Activated B cell treated with CpG ODN at 0.5 μM for 24 hours (primary cell): Measurements from ENCODE around the gene RBM15B. TPM values are rescaled to one million over a fixed set of nuclear protein-coding genes. Genes with fewer than 3 reads are reported as not detected.
A peak's percentile ranks its signal among the peaks of the same experiment; 100 is the strongest.

Source experiments
- ATAC-seq: fragments of 200-7000 bp; cut with Tn5 transposase; one replicate; pipeline ENCODE4 v1.10.0; 2021; ENCODE audit warnings: low read depth, mild to moderate bottlenecking, moderate library complexity
- CTCF ChIA-PET: fragments of 350-600 bp; sonication (Branson Sonifier 250); formaldehyde crosslinking; loops from one replicate; lab custom pipeline; 2021; ENCODE audit warnings: antibody characterized with exemption; lab: Charles Lee
- POLR2A ChIA-PET: fragments of 350-600 bp; sonication (Branson Sonifier 250); formaldehyde crosslinking; loops from one replicate; lab custom pipeline; 2021; ENCODE audit warnings: antibody characterized with exemption; lab: Charles Lee
- DNase-seq: peaks from one replicate; pipeline ENCODE4 v3.0.0; 2022
- H3K27ac Mint-ChIP-seq: one replicate; pipeline ENCODE4 v1.8.0; 2020; ENCODE audit warnings: mixed read lengths
- H3K27me3 Mint-ChIP-seq: one replicate; pipeline ENCODE4 v1.8.0; 2021; ENCODE audit warnings: mixed read lengths
- H3K36me3 Mint-ChIP-seq: one replicate; pipeline ENCODE4 v1.8.0; 2021; ENCODE audit warnings: low read depth, mixed read lengths
- H3K4me1 Mint-ChIP-seq: one replicate; pipeline ENCODE4 v1.8.0; 2021; ENCODE audit warnings: mixed read lengths
- H3K4me3 Mint-ChIP-seq: one replicate; pipeline ENCODE4 v1.8.0; 2020; ENCODE audit warnings: mild to moderate bottlenecking, mixed read lengths
- H3K9me3 Mint-ChIP-seq: one replicate; pipeline ENCODE4 v1.8.0; 2020; ENCODE audit warnings: mixed read lengths
- intact Hi-C: fragments of 100-400 bp; cut with micrococcal nuclease; formaldehyde crosslinking; loops from one replicate; pipeline ENCODE4 v1.15.1; 2024
- total RNA-seq: library from RNA; stranded (reverse); gene quantifications from 2 replicates; pipeline ENCODE4 v1.2.3, GENCODE V29; 2022
- TF ChIP-seq, protein P1 (sequence below): fragments of 200-600 bp; IDR thresholded peaks from one replicate; pipeline ENCODE4 v1.8.0; 2022; ENCODE audit warnings: antibody characterized with exemption, mild to moderate bottlenecking

RBM15B gene
- 28.0 and 28.9 TPM in 2 replicates for total RNA-seq

GRCh38 chr3:51391075-51391565, at the start of gene RBM15B:
Gene RBM15B, plus strand, starts transcription at chr3:51391285. Its CDS starts 115 bp downstream, at chr3:51391400.
- H3K4me3 Mint-ChIP-seq = peak within 1 kb of the TSS; percentile 82
- intact Hi-C loops = loop anchor here (1.0 to 2.0 kb wide), 6 partner anchors 109 to 1099 kb away; partner anchors contain the start of genes ABHD14A, ABHD14B, DCAF1 and IFRD2
- TF ChIP-seq, protein P1, sequence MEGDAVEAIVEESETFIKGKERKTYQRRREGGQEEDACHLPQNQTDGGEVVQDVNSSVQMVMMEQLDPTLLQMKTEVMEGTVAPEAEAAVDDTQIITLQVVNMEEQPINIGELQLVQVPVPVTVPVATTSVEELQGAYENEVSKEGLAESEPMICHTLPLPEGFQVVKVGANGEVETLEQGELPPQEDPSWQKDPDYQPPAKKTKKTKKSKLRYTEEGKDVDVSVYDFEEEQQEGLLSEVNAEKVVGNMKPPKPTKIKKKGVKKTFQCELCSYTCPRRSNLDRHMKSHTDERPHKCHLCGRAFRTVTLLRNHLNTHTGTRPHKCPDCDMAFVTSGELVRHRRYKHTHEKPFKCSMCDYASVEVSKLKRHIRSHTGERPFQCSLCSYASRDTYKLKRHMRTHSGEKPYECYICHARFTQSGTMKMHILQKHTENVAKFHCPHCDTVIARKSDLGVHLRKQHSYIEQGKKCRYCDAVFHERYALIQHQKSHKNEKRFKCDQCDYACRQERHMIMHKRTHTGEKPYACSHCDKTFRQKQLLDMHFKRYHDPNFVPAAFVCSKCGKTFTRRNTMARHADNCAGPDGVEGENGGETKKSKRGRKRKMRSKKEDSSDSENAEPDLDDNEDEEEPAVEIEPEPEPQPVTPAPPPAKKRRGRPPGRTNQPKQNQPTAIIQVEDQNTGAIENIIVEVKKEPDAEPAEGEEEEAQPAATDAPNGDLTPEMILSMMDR = no peak
- peaks cover 54% of the 10 kb centered on the region for H3K36me3 Mint-ChIP-seq
- H3K27me3 Mint-ChIP-seq = no peaks in the 10 kb centered on the region
- H3K9me3 Mint-ChIP-seq = no peaks in the 10 kb centered on the region
- DNase-seq = peak; percentile 97
- H3K4me1 Mint-ChIP-seq = peaks cover 60% of the 10 kb centered on the region
- ChIA-PET POLR2A (interaction anchor here (0.6 to 2.3 kb wide), 2 partner anchors 108 to 149 kb away, joined by 9 to 10 read pairs; partner anchors contain the start of gene DCAF1), CTCF (interaction anchor here (2.4 kb wide), 2 partner anchors 291 to 295 kb away, joined by 6 to 15 read pairs; no protein-coding TSS in a partner anchor)
- H3K27ac Mint-ChIP-seq = peak within 1 kb of the TSS; percentile 73
- ATAC-seq = peak; percentile 94

GRCh38 chr3:51343918-51344687, 47.0 kb upstream of the RBM15B start:
- Mint-ChIP-seq H3K4me3 (no peak overlapping the region), H3K4me1 (no peaks in the 10 kb centered on the region), H3K27ac (no peak overlapping the region), H3K9me3 (no peaks in the 10 kb centered on the region), H3K36me3 (no peaks in the 10 kb centered on the region), H3K27me3 (peaks cover 4% of the 10 kb centered on the region)
- ChIA-PET POLR2A (no interaction called here), CTCF (no interaction called here)
- TF ChIP-seq, protein P1 = no peak
- intact Hi-C loops = no loop called here
- DNase-seq (no peak), ATAC-seq (no peak)

- CTCF ChIA-PET = no interaction called here
- peaks cover 12% of the 10 kb centered on the region for H3K27me3 Mint-ChIP-seq
Measured at GRCh38 chr3:51350751-51351150, 40.3 kb upstream of the RBM15B start.

GRCh38 chr3:51353131-51353530, 38.0 kb upstream of the RBM15B start:
- Mint-ChIP-seq H3K4me1 (no peaks in the 10 kb centered on the region), H3K36me3 (no peaks in the 10 kb centered on the region), H3K27me3 (peaks cover 14% of the 10 kb centered on the region), H3K9me3 (no peaks in the 10 kb centered on the region), H3K4me3 (no peak overlapping the region), H3K27ac (no peak overlapping the region)
- TF ChIP-seq, protein P1 = no peak
- ChIA-PET CTCF (no interaction called here), POLR2A (no interaction called here)
- DNase-seq (no peak), ATAC-seq (no peak)
- intact Hi-C loops = no loop called here

More at GRCh38 chr3:51350751-51351150, 40.3 kb upstream of the RBM15B start:
- H3K4me3 Mint-ChIP-seq = no peak overlapping the region
- TF ChIP-seq, protein P1 = no peak
- ATAC-seq (no peak), DNase-seq (no peak)
- no peaks in the 10 kb centered on the region for H3K9me3 Mint-ChIP-seq
- intact Hi-C loops = no loop called here
- no peak overlapping the region for H3K27ac Mint-ChIP-seq
- POLR2A ChIA-PET = no interaction called here
- H3K36me3 Mint-ChIP-seq = no peaks in the 10 kb centered on the region
- no peaks in the 10 kb centered on the region for H3K4me1 Mint-ChIP-seq

DNA sequence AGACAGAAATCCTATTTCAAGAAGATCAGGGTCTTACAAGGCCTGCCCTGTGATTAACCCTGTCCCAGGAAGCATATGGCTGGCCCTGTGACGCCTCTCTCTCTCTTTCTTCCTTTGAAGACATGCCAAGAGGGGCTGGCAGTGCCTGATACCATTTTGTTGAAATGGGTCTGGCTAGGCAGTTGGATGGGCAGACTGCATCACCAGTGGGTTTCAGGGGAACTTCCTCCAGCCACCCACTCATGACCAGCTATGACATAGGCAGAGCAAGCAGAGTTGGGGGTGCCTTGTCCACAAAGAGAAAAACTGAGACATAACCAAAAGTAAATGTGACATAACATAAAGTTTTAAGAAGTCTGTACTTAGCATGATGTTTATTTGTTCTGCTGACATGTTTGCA, 37.4 kb upstream of the RBM15B start:
- no peaks in the 10 kb centered on the region for H3K9me3 Mint-ChIP-seq
- H3K4me3 Mint-ChIP-seq = no peak overlapping the region
- H3K27ac Mint-ChIP-seq = no peak overlapping the region
- H3K4me1 Mint-ChIP-seq = no peaks in the 10 kb centered on the region
- ATAC-seq (no peak), DNase-seq (no peak)
- H3K36me3 Mint-ChIP-seq = no peaks in the 10 kb centered on the region
- ChIA-PET CTCF (no interaction called here), POLR2A (no interaction called here)
- intact Hi-C loops = no loop called here
- H3K27me3 Mint-ChIP-seq = peaks cover 11% of the 10 kb centered on the region
- TF ChIP-seq, protein P1 = no peak
